Epithelial cell of proximal tubule (primary cell): Measurements from ENCODE around the gene AKAP13. TPM values are rescaled to one million over a fixed set of nuclear protein-coding genes. Genes with fewer than 3 reads are reported as not detected.

Experiments used
- DNase-seq: peaks from one replicate; pipeline ENCODE4 v3.0.0-alpha.2; 2011; ENCODE audit warnings: low read depth
- H3K4me3 ChIP-seq: 2 replicates; pipeline ENCODE4 v1.5.1; 2011; ENCODE audit warnings: low read depth, mild to moderate bottlenecking, low read length
- total RNA-seq: library from RNA; depleted of rRNA; stranded (reverse); fragments of >200 nt; gene quantifications from 2 replicates; pipeline ENCODE4 v1.2.3, GENCODE V29; 2015
- TF ChIP-seq, protein P1 (sequence below): conservative IDR thresholded peaks from 2 replicates; pipeline ENCODE4 v1.5.1; 2012; ENCODE audit warnings: low read depth, mild to moderate bottlenecking, low read length

Gene AKAP13
- total RNA-seq, 1 donor from 2014 or later: 40.9 TPM

GRCh38 chr15:85453144-85453872 lies 72.9 kb downstream of the AKAP13 start:
- TF ChIP-seq, protein P1, sequence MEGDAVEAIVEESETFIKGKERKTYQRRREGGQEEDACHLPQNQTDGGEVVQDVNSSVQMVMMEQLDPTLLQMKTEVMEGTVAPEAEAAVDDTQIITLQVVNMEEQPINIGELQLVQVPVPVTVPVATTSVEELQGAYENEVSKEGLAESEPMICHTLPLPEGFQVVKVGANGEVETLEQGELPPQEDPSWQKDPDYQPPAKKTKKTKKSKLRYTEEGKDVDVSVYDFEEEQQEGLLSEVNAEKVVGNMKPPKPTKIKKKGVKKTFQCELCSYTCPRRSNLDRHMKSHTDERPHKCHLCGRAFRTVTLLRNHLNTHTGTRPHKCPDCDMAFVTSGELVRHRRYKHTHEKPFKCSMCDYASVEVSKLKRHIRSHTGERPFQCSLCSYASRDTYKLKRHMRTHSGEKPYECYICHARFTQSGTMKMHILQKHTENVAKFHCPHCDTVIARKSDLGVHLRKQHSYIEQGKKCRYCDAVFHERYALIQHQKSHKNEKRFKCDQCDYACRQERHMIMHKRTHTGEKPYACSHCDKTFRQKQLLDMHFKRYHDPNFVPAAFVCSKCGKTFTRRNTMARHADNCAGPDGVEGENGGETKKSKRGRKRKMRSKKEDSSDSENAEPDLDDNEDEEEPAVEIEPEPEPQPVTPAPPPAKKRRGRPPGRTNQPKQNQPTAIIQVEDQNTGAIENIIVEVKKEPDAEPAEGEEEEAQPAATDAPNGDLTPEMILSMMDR: no peak
- no peak for DNase-seq
- H3K4me3 ChIP-seq: no peak overlapping the region

DNA sequence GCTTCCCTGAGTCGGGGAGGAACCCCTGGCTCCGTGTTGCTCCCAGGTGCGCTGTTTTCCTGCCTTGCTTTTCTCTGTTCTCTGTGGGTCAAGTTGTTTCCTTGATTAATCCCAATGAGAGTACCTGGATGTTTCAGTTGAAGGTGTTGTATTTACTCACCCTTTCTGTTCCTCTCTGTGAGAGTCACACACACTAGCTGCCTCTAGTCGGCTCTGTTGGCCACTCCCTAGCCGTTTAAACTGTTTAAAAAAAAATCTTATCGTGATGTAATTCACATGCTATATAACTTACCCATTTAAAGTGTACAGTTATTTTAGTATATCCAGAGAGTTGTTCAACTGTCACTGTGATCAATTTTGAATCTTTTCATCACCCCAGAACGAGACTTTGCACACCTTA lies 74.0 kb downstream of the AKAP13 start:
- TF ChIP-seq, protein P1: no peak
- no peak overlapping the region for H3K4me3 ChIP-seq
- no peak for DNase-seq

GRCh38 chr15:85455891-85456290 lies 75.5 kb downstream of the AKAP13 start:
- no peak overlapping the region for H3K4me3 ChIP-seq
- DNase-seq: no peak
- TF ChIP-seq, protein P1: no peak

- TF ChIP-seq, protein P1: no peak
- no peak overlapping the region for H3K4me3 ChIP-seq
- no peak for DNase-seq
These were observed 76.4 kb downstream of the AKAP13 start for GRCh38 chr15:85456798-85457197.

DNA sequence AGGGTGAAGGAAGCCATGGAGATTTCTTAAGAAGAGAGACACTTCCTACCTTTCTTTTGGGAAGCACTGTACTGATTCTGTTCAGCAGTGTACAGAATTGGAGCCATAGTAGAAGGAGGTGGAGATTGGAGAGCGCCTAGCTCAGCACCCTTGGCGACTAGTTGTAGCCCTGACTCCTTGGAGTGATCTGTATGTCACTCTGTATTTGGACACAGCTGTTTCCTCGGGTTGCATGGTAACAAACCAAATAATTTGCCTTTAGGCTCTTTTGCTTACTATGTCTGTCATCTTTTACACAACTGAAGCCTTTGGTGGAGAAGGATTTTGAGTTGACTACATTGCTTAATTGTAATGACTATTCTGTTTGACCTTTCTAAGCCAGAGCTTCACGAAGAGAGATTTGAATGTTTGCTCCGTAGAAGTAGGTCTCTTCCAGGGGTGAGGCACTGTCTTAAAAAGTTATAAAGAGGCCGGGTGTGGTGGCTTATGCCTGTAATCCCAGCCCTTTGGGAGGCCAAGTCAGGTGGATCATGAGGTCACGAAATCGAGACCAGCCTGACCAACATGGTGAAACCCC lies 77.1 kb downstream of the AKAP13 start:
- no peak overlapping the region for H3K4me3 ChIP-seq
- TF ChIP-seq, protein P1: no peak
- DNase-seq: no peak

- TF ChIP-seq, protein P1: no peak
- H3K4me3 ChIP-seq: no peak overlapping the region
- no peak for DNase-seq
These were observed 78.4 kb downstream of the AKAP13 start for GRCh38 chr15:85458764-85459163.

GRCh38 chr15:85462029-85462428 lies 81.6 kb downstream of the AKAP13 start:
- H3K4me3 ChIP-seq: no peak overlapping the region
- TF ChIP-seq, protein P1: no peak
- no peak for DNase-seq
